ENCODE results near the gene F11.
"Not testable (repeated sequence)": the region's sequence is repeated elsewhere in the genome, so short reads cannot be mapped to it uniquely, and the experiment has no call there.

Gene F11

GRCh38 chr4:186297013-186297645, 31.1 kb downstream of the F11 start:
- DNase-seq (ENCODE audit: extremely low spot score, insufficient read length, low read depth), result peak; percentile 20
- FAIRE-seq, result no peak

- FAIRE-seq, result no peak
- DNase-seq (ENCODE audit: extremely low spot score, insufficient read length, low read depth), result no peak
These were observed 32.1 kb downstream of the F11 start for GRCh38 chr4:186298031-186298647.

- no peak for DNase-seq (ENCODE audit: extremely low spot score, insufficient read length, low read depth)
- no peak for FAIRE-seq
These were observed 33.3 kb downstream of the F11 start for GRCh38 chr4:186299291-186299690.

- no peak for FAIRE-seq
- DNase-seq (ENCODE audit: extremely low spot score, insufficient read length, low read depth), result no peak
These were observed 34.8 kb downstream of the F11 start for GRCh38 chr4:186300659-186301390.

- FAIRE-seq (no peak), DNase-seq (ENCODE audit: extremely low spot score, insufficient read length, low read depth) (no peak)
These were observed 38.2 kb downstream of the F11 start for GRCh38 chr4:186304216-186304615.

- no peak for FAIRE-seq
- no peak for DNase-seq (ENCODE audit: extremely low spot score, insufficient read length, low read depth)
These were observed 39.0 kb downstream of the F11 start for GRCh38 chr4:186304866-186305505.

GRCh38 chr4:186307497-186307896, 41.5 kb downstream of the F11 start:
- DNase-seq (ENCODE audit: extremely low spot score, insufficient read length, low read depth), result no peak
- FAIRE-seq, result no peak

GRCh38 chr4:186307916-186308315, 41.9 kb downstream of the F11 start:
- FAIRE-seq (no peak), DNase-seq (ENCODE audit: extremely low spot score, insufficient read length, low read depth) (no peak)

- no peak for DNase-seq (ENCODE audit: extremely low spot score, insufficient read length, low read depth)
- no peak for FAIRE-seq
These were observed 52.5 kb downstream of the F11 start for GRCh38 chr4:186318481-186318880.

- FAIRE-seq; DNase-seq (ENCODE audit: extremely low spot score, insufficient read length, low read depth): not testable (repeated sequence)
These were observed 58.7 kb downstream of the F11 start for GRCh38 chr4:186324660-186325059.

- no peak for FAIRE-seq
- DNase-seq (ENCODE audit: extremely low spot score, insufficient read length, low read depth), result no peak
These were observed 60.4 kb downstream of the F11 start for GRCh38 chr4:186326391-186326790.

GRCh38 chr4:186329372-186329771, 63.4 kb downstream of the F11 start:
- DNase-seq (ENCODE audit: extremely low spot score, insufficient read length, low read depth) (no peak), FAIRE-seq (no peak)

GRCh38 chr4:186330368-186330767, 64.4 kb downstream of the F11 start:
- FAIRE-seq (no peak), DNase-seq (ENCODE audit: extremely low spot score, insufficient read length, low read depth) (no peak)

- DNase-seq (ENCODE audit: extremely low spot score, insufficient read length, low read depth) (no peak), FAIRE-seq (no peak)
These were observed 69.8 kb downstream of the F11 start for GRCh38 chr4:186335793-186336192.

All from GM18507 (cell line).